Measurements from ENCODE around the gene TUBE1. TPM values are rescaled to one million over a fixed set of nuclear protein-coding genes. Genes with fewer than 3 reads are reported as not detected.

TUBE1 gene
- total and polyA plus RNA-seq, 2 of the 4 experiments (the other 2 are of a cell fraction): 7.9 to 8.6 TPM

GRCh38 chr6:112049026-112049799 lies 38.1 kb downstream of the TUBE1 start:
- Histone ChIP-seq H4K91ac (ENCODE audit: insufficient read depth, low read depth, low read length) (no peak overlapping the region), H3K9me3 (ENCODE audit: control insufficient read depth, insufficient read depth, low read length) (no peaks in the 10 kb centered on the region; the same call in 1 of the 2 replicates), H3K9me1 (ENCODE audit: insufficient read depth, low read length) (0 out of 2 replicates have a peak, but pooled peaks cover 2% of the 10 kb centered on the region), H3K4ac (ENCODE audit: low read depth, low read length) (no peak overlapping the region), H4K8ac (ENCODE audit: low read depth in 2 of 2, low read length in 2 of 2) (no peak overlapping the region), H4K5ac (ENCODE audit: low read depth, low read length) (no peak overlapping the region), H3K56ac (ENCODE audit: extremely low read depth, insufficient read depth, low read length) (no peak overlapping the region), H3K79me1 (ENCODE audit: low read depth in 1 of 2, low read length in 2 of 2) (no peaks in the 10 kb centered on the region), H2BK15ac (ENCODE audit: low read depth, low read length) (no peak overlapping the region), H3K14ac (replicated peaks; ENCODE audit: low read depth, low read length) (no peak overlapping the region), H2AFZ (replicated peaks; ENCODE audit: low read length, poor library complexity) (no peak overlapping the region), H3K4me3 (ENCODE audit: insufficient read depth, low read depth, low read length) (no peak overlapping the region), H3K9ac (ENCODE audit: low read depth, low read length) (no peak overlapping the region), H2AK9ac (replicated peaks; ENCODE audit: low read depth, low read length, poor library complexity) (peak overlapping the region; percentile 31), H2BK5ac (ENCODE audit: low read depth, low read length, poor library complexity, severe bottlenecking) (no peak overlapping the region), H2BK120ac (ENCODE audit: low read depth, low read length) (no peak overlapping the region), H2AK5ac (ENCODE audit: low read depth, low read length) (no peak overlapping the region), H3K4me1 (ENCODE audit: control insufficient read depth, insufficient read depth, low read length) (peaks cover 7% of the 10 kb centered on the region), H3K4me2 (ENCODE audit: low read depth, low read length) (no peak overlapping the region), H4K20me1 (ENCODE audit: insufficient read depth, low read length) (no peaks in the 10 kb centered on the region), H2BK20ac (ENCODE audit: low read depth, low read length) (no peak overlapping the region), H3K36me3 (ENCODE audit: control insufficient read depth, insufficient read depth, low read length) (no peaks in the 10 kb centered on the region), H3K27ac (ENCODE audit: insufficient read depth, low read length) (no peak overlapping the region), H3K18ac (ENCODE audit: low read depth, low read length) (no peak overlapping the region), H3K27me3 (ENCODE audit: control insufficient read depth, insufficient read depth, low read length) (no peaks in the 10 kb centered on the region), H3K23ac (ENCODE audit: low read depth, low read length) (no peak overlapping the region)
- dilution Hi-C loops (cut with HindIII; ENCODE audit: low sequenced_read_pairs, unreplicated experiment) (no loop called here), in situ Hi-C loops (cut with MboI; ENCODE audit: low sequenced_read_pairs) (loop anchor here (25.0 kb wide), 2 partner anchors 687 to 1012 kb away; no protein-coding TSS in a partner anchor), intact Hi-C loops (cut with micrococcal nuclease) (no loop called here)
- POLR2A ChIA-PET (ENCODE audit: unreplicated experiment): no interaction called here
- ATAC-seq (ENCODE audit: low read depth) (peak; percentile 43), DNase-seq (peak; percentile 33)
- CTCF ChIA-PET: interaction anchor here (0.6 kb wide), 1 partner anchor 690 kb away, joined by 8 read pairs; no protein-coding TSS in a partner anchor
- TF ChIP-seq MAZ (IDR thresholded peaks at IDR 0.05; ENCODE audit: borderline replicate concordance, low read depth, low read length) (no peak), RFX5 (IDR thresholded peaks at IDR 0.05; ENCODE audit: low read depth, low read length) (no peak), FOS (IDR thresholded peaks at IDR 0.05; ENCODE audit: low read depth, low read length) (no peak), ELK1 (IDR thresholded peaks at IDR 0.05; ENCODE audit: borderline replicate concordance, low read depth, low read length) (no peak), MXI1 (IDR thresholded peaks at IDR 0.05; ENCODE audit: borderline replicate concordance, low read depth, low read length) (no peak), POLR2A (IDR thresholded peaks at IDR 0.05; ENCODE audit: low read depth, low read length) (no peak), RCOR1 (IDR thresholded peaks at IDR 0.05; ENCODE audit: insufficient replicate concordance, low read length) (no peak), BHLHE40 (IDR thresholded peaks at IDR 0.05; ENCODE audit: low read depth, low read length) (no peak), NFE2L2 (IDR thresholded peaks at IDR 0.05; ENCODE audit: low read depth, low read length) (no peak), CEBPB (IDR thresholded peaks at IDR 0.05; ENCODE audit: low read depth, low read length) (no peak), SMC3 (IDR thresholded peaks at IDR 0.05; ENCODE audit: low read depth, low read length) (no peak)
- TF ChIP-seq, protein P1, sequence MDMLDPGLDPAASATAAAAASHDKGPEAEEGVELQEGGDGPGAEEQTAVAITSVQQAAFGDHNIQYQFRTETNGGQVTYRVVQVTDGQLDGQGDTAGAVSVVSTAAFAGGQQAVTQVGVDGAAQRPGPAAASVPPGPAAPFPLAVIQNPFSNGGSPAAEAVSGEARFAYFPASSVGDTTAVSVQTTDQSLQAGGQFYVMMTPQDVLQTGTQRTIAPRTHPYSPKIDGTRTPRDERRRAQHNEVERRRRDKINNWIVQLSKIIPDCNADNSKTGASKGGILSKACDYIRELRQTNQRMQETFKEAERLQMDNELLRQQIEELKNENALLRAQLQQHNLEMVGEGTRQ (IDR thresholded peaks at IDR 0.05; ENCODE audit: low read depth, low read length): no peak
- TF ChIP-seq, protein P2, sequence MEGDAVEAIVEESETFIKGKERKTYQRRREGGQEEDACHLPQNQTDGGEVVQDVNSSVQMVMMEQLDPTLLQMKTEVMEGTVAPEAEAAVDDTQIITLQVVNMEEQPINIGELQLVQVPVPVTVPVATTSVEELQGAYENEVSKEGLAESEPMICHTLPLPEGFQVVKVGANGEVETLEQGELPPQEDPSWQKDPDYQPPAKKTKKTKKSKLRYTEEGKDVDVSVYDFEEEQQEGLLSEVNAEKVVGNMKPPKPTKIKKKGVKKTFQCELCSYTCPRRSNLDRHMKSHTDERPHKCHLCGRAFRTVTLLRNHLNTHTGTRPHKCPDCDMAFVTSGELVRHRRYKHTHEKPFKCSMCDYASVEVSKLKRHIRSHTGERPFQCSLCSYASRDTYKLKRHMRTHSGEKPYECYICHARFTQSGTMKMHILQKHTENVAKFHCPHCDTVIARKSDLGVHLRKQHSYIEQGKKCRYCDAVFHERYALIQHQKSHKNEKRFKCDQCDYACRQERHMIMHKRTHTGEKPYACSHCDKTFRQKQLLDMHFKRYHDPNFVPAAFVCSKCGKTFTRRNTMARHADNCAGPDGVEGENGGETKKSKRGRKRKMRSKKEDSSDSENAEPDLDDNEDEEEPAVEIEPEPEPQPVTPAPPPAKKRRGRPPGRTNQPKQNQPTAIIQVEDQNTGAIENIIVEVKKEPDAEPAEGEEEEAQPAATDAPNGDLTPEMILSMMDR (conservative IDR thresholded peaks at IDR 0.05; ENCODE audit: low read depth, low read length): no peak
- no TSS peak for BruUV-seq (replicated peaks)
- WGBS, 2 experiments (ENCODE audit: extremely low coverage in 2 of 2, insufficient read length in 1 of 2): 87% methylated on average over 2 of the region's 6 CpGs; no CpG with 5 or more reads in 1 of the 2 experiments

Measured in IMR-90 (cell line).